Peyer's patch (tissue), 4 donors: ENCODE measurements around the gene KLHL40. TPM values are rescaled to one million over a fixed set of nuclear protein-coding genes. Genes with fewer than 3 reads are reported as not detected.

ENCODE experiments used
- DNase-seq, 3 donors: peaks; one replicate each; pipeline ENCODE4 v3.0.0-alpha.2; 2017 to 2019
- H3K27ac ChIP-seq, 4 donors: fragments of 200-600 bp; sonication (generic); one replicate each; pipeline ENCODE4 v1.5.1; 2016 to 2019
- H3K27me3 ChIP-seq, 2 donors: fragments of 200-600 bp; sonication (generic); one replicate each; pipeline ENCODE4 v1.5.1; 2019
- H3K36me3 ChIP-seq, 3 donors: fragments of 200-600 bp; sonication (generic); one replicate each; pipeline ENCODE4 v1.5.1; 2016 to 2019
- H3K4me1 ChIP-seq, 4 donors: fragments of 200-600 bp; sonication (generic); one replicate each; pipeline ENCODE4 v1.5.1; 2016 to 2019
- H3K4me3 ChIP-seq, 4 donors: fragments of 200-600 bp; sonication (generic); 1 replicate in 3 of 4; 2 replicates in 1 of 4; pipeline ENCODE4 v1.5.1; 2016 to 2019; ENCODE audit warnings: mild to moderate bottlenecking in 1 of 4
- H3K9me3 ChIP-seq, 4 donors: fragments of 200-600 bp; sonication (generic); one replicate each; pipeline ENCODE4 v1.5.1; 2016 to 2019; ENCODE audit warnings: mild to moderate bottlenecking in 1 of 4
- POLR2A ChIP-seq, 2 donors: fragments of 450-650 bp; IDR thresholded peaks; one replicate each; pipeline ENCODE4 v1.5.1; 2017; ENCODE audit warnings: antibody characterized with exemption in 2 of 2, mild to moderate bottlenecking in 2 of 2, moderate library complexity in 2 of 2
- total RNA-seq, 4 donors: library from RNA; depleted of rRNA; stranded (reverse); fragments of >200 nt; gene quantifications; one replicate each; pipeline ENCODE4 v1.1.0, GENCODE V29; 2016
- TF ChIP-seq, protein P1 (sequence below), 6 experiments: fragments of 450-650 bp in 4 of 6; fragments of 200-600 bp in 2 of 6; sonication (generic) in 1 of 6; IDR thresholded peaks; one replicate each; pipeline ENCODE4 v1.5.1; 2017 to 2019; ENCODE audit warnings: antibody characterized with exemption in 6 of 6, mild to moderate bottlenecking in 3 of 6, moderate library complexity in 1 of 6

The KLHL40 gene
- total RNA-seq, 4 donors from 2014 or later, result not detected

DNA sequence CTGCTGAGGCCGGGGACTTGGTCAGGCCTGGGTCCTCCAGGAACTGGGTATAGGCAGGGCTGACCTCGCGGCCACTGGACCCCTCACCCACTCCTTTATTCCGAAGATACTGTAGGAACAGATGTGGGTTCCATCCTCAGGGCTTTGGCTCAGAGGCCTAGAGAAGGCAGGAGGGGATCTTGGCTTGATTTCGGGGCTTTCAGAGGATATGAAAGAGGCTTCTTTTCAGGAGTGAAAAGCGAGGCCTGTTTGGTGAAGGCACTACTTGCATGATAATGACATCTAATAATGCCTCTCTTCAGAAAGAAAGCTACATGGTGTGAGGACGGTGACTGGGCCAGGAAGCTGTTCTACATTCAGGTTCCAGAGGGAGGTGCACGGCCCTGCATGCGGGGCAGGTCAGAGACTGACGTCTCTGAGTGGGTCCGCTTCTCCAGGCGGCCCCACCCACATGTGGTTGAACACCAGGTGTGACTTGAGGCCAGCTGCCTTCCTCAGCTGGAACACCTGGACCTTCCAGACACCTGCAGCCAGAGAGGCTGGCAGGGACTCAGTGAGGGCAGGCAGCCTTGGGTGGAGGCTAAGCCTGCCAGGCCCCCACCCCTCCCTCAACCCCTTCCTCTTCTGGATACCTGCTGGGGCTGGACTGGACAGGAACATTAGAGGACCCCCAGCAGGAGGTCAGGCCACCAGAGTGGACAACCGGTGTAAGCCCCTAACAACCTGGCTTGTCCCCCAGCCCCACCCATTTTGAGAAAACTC lies 48.3 kb downstream of the KLHL40 start:
- TF ChIP-seq, protein P1, sequence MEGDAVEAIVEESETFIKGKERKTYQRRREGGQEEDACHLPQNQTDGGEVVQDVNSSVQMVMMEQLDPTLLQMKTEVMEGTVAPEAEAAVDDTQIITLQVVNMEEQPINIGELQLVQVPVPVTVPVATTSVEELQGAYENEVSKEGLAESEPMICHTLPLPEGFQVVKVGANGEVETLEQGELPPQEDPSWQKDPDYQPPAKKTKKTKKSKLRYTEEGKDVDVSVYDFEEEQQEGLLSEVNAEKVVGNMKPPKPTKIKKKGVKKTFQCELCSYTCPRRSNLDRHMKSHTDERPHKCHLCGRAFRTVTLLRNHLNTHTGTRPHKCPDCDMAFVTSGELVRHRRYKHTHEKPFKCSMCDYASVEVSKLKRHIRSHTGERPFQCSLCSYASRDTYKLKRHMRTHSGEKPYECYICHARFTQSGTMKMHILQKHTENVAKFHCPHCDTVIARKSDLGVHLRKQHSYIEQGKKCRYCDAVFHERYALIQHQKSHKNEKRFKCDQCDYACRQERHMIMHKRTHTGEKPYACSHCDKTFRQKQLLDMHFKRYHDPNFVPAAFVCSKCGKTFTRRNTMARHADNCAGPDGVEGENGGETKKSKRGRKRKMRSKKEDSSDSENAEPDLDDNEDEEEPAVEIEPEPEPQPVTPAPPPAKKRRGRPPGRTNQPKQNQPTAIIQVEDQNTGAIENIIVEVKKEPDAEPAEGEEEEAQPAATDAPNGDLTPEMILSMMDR (IDR thresholded peaks at IDR 0.05), result no peak
- TF ChIP-seq POLR2A (IDR thresholded peaks at IDR 0.05), result no peak
- H3K9me3 ChIP-seq, result no peaks in the 10 kb centered on the region
- peak in 1 of 3 donors; percentile 29 for DNase-seq
- no peaks in the 10 kb centered on the region for H3K27me3 ChIP-seq
- H3K4me3 ChIP-seq, result no peak overlapping the region
- H3K4me1 ChIP-seq, result no peaks in the 10 kb centered on the region
- H3K36me3 ChIP-seq, result no peaks in the 10 kb centered on the region
- H3K27ac ChIP-seq, result no peak overlapping the region

DNA sequence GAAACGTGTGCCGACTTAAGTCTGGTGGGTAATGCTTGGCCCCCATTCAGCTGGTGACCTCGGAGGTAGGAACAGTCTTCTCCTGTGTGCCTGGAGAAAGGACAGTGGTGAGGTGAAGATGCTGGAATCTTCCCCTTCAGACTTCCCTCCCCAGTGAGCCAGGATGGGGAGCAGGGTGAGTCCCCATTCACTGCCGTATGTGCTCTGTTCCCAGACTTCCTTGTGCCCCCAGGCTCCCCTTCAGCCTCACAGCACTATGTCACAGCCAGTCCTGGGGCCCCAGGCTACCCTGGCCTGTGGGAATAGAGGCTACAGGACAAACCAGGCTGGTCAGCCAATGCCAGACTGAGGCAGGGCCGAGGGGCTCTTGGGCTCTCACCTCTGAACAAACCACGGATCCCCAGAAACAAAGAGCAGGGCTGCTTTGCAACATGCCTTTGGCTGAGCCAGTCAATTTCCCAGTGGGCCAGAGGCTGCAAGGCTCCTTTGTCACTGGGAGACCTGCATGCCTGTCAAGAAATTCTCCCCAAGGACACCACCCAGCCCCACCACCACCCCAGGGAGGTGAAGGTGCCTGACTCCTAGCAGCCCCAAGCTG lies 49.0 kb downstream of the KLHL40 start:
- no peaks in the 10 kb centered on the region for H3K9me3 ChIP-seq
- H3K27ac ChIP-seq, result no peak overlapping the region
- H3K4me1 ChIP-seq, result no peaks in the 10 kb centered on the region
- no peaks in the 10 kb centered on the region for H3K36me3 ChIP-seq
- no peak overlapping the region for H3K4me3 ChIP-seq
- no peaks in the 10 kb centered on the region for H3K27me3 ChIP-seq
- TF ChIP-seq, protein P1 (IDR thresholded peaks at IDR 0.05), result no peak
- TF ChIP-seq POLR2A (IDR thresholded peaks at IDR 0.05), result no peak
- peak in 1 of 3 donors; percentile 22 for DNase-seq

DNA sequence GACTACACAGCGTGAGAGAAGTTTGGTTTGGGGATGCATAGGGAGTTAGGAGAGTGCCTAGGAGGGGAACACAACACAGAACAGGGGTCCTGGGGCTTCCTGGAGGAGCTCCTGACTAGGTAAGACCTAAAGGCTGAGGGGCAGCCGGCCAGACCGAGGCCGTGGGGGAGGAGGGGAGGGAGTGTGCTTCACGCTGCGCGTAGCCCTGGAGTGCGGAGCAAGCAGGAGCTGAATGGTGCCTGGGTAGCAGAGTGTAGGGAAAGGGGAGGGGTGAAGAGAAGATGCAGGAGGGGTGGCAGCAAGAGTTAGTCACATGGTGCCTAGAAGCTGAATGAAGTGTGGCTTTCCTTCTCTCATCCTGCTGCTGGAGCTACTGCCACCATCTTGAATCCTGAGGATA lies 49.7 kb downstream of the KLHL40 start:
- no peaks in the 10 kb centered on the region for H3K4me1 ChIP-seq
- no peaks in the 10 kb centered on the region for H3K36me3 ChIP-seq
- peak in 1 of 3 donors; percentile 36 for DNase-seq
- no peak overlapping the region for H3K4me3 ChIP-seq
- no peak overlapping the region for H3K27ac ChIP-seq
- TF ChIP-seq, protein P1 (IDR thresholded peaks at IDR 0.05), result no peak
- TF ChIP-seq POLR2A (IDR thresholded peaks at IDR 0.05), result no peak
- H3K27me3 ChIP-seq, result no peaks in the 10 kb centered on the region
- no peaks in the 10 kb centered on the region for H3K9me3 ChIP-seq

DNA sequence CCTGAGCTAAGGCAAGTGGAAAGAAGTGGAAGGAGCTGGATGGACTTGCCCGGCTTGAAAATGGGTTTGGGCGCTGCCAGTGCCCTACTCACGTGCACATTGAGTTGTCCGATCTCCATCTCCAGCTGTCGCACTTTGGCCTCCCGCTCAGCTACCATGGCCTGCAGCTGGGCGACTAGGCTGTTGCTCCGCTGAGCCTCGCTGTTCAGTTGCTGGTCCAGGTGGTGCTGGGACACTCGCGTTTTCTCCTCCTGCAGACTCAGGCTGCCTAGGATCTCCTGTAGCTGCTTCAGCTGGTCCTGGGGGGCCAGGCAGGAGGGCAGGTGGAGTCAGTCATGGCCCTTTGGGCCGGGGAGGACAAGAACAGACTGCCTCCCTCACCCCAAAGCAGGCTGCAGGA lies 50.3 kb downstream of the KLHL40 start:
- no peaks in the 10 kb centered on the region for H3K27me3 ChIP-seq
- no peak overlapping the region for H3K4me3 ChIP-seq
- H3K36me3 ChIP-seq, result no peaks in the 10 kb centered on the region
- DNase-seq, result peak in 1 of 3 donors; percentile 23
- H3K9me3 ChIP-seq, result no peaks in the 10 kb centered on the region
- H3K27ac ChIP-seq, result no peak overlapping the region
- no peaks in the 10 kb centered on the region for H3K4me1 ChIP-seq
- TF ChIP-seq, protein P1 (IDR thresholded peaks at IDR 0.05), result no peak
- no peak for TF ChIP-seq POLR2A (IDR thresholded peaks at IDR 0.05)

DNA sequence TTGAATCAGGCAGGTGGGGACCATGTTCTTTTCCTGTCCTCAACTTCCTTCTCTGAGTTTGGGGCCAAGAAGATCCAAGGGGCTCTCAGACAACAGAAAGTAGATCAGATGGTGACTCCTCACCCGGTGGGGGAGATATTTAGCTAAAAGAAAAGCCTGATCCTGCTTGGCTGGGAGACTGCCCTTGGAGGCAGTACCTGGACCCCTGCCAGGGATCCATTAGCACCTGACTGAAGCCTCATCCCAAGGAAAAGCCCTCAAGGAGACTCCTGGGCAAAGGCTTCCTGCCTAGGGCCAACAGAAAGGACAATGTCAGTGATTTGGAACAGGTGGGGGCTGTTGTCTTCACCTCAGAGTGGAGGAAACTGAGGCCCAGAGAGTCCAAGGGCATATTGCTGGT lies 50.7 kb downstream of the KLHL40 start:
- H3K4me1 ChIP-seq, result no peaks in the 10 kb centered on the region
- no peaks in the 10 kb centered on the region for H3K36me3 ChIP-seq
- no peak overlapping the region for H3K4me3 ChIP-seq
- no peak overlapping the region for H3K27ac ChIP-seq
- DNase-seq, result no peak
- no peaks in the 10 kb centered on the region for H3K9me3 ChIP-seq
- H3K27me3 ChIP-seq, result no peaks in the 10 kb centered on the region
- no peak for TF ChIP-seq POLR2A (IDR thresholded peaks at IDR 0.05)
- TF ChIP-seq, protein P1 (IDR thresholded peaks at IDR 0.05), result no peak
